ENCODE measurements around the gene POC1B. TPM values are rescaled to one million over a fixed set of nuclear protein-coding genes. Genes with fewer than 3 reads are reported as not detected.

POC1B gene
- total RNA-seq, 1 experiment from 2014 or later: 17.8 TPM

DNA sequence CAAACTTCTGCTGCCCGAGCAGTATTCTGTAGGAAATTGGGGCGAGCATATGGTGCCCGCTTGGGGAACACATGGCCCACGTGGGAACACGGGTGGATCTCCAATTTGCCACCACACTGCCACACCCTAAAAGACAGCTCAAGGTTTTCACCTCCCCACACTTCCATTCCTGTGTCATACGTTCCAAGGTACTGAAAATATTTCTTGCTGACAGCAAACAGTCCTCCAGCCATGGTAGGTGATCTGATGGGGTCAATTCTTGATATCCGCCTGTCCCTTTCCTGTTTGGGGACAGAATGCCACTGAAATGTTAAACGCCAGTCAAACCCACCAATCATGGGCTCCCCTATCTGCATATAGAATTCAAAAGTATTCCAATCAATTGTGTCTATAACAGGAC, 2.5 kb downstream of the POC1B start:
- CTCF ChIA-PET: interaction anchor here (1.5 kb wide), 1 partner anchor 10 kb away, joined by 4 read pairs; no protein-coding TSS in a partner anchor
- POLR2A ChIA-PET: no interaction called here
- DNase-seq (ENCODE audit: low spot score) (no peak), ATAC-seq (no peak)
- Mint-ChIP-seq H3K27ac (no peak overlapping the region), H3K36me3 (peaks cover 13% of the 10 kb centered on the region), H3K4me1 (peaks cover 23% of the 10 kb centered on the region), H3K4me3 (peak overlapping the region; percentile 99), H3K9me3 (no peaks in the 10 kb centered on the region), H3K27me3 (ENCODE audit: low read depth) (no peaks in the 10 kb centered on the region)
- TF ChIP-seq, protein P1, sequence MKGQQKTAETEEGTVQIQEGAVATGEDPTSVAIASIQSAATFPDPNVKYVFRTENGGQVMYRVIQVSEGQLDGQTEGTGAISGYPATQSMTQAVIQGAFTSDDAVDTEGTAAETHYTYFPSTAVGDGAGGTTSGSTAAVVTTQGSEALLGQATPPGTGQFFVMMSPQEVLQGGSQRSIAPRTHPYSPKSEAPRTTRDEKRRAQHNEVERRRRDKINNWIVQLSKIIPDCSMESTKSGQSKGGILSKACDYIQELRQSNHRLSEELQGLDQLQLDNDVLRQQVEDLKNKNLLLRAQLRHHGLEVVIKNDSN (CRISPR knock-in tag; IDR thresholded peaks at IDR 0.05): no peak
- no peak for TF ChIP-seq ZNF219 (CRISPR knock-in tag; IDR thresholded peaks at IDR 0.05; ENCODE audit: borderline replicate concordance)
- TF ChIP-seq, protein P2, sequence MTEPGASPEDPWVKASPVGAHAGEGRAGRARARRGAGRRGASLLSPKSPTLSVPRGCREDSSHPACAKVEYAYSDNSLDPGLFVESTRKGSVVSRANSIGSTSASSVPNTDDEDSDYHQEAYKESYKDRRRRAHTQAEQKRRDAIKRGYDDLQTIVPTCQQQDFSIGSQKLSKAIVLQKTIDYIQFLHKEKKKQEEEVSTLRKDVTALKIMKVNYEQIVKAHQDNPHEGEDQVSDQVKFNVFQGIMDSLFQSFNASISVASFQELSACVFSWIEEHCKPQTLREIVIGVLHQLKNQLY (CRISPR knock-in tag; IDR thresholded peaks at IDR 0.05): no peak
- no peak for TF ChIP-seq SOX15 (CRISPR knock-in tag; IDR thresholded peaks at IDR 0.05)
- TF ChIP-seq, protein P3, sequence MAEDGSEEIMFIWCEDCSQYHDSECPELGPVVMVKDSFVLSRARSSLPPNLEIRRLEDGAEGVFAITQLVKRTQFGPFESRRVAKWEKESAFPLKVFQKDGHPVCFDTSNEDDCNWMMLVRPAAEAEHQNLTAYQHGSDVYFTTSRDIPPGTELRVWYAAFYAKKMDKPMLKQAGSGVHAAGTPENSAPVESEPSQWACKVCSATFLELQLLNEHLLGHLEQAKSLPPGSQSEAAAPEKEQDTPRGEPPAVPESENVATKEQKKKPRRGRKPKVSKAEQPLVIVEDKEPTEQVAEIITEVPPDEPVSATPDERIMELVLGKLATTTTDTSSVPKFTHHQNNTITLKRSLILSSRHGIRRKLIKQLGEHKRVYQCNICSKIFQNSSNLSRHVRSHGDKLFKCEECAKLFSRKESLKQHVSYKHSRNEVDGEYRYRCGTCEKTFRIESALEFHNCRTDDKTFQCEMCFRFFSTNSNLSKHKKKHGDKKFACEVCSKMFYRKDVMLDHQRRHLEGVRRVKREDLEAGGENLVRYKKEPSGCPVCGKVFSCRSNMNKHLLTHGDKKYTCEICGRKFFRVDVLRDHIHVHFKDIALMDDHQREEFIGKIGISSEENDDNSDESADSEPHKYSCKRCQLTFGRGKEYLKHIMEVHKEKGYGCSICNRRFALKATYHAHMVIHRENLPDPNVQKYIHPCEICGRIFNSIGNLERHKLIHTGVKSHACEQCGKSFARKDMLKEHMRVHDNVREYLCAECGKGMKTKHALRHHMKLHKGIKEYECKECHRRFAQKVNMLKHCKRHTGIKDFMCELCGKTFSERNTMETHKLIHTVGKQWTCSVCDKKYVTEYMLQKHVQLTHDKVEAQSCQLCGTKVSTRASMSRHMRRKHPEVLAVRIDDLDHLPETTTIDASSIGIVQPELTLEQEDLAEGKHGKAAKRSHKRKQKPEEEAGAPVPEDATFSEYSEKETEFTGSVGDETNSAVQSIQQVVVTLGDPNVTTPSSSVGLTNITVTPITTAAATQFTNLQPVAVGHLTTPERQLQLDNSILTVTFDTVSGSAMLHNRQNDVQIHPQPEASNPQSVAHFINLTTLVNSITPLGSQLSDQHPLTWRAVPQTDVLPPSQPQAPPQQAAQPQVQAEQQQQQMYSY (CRISPR knock-in tag; IDR thresholded peaks at IDR 0.05): no peak
- TF ChIP-seq, protein P4, sequence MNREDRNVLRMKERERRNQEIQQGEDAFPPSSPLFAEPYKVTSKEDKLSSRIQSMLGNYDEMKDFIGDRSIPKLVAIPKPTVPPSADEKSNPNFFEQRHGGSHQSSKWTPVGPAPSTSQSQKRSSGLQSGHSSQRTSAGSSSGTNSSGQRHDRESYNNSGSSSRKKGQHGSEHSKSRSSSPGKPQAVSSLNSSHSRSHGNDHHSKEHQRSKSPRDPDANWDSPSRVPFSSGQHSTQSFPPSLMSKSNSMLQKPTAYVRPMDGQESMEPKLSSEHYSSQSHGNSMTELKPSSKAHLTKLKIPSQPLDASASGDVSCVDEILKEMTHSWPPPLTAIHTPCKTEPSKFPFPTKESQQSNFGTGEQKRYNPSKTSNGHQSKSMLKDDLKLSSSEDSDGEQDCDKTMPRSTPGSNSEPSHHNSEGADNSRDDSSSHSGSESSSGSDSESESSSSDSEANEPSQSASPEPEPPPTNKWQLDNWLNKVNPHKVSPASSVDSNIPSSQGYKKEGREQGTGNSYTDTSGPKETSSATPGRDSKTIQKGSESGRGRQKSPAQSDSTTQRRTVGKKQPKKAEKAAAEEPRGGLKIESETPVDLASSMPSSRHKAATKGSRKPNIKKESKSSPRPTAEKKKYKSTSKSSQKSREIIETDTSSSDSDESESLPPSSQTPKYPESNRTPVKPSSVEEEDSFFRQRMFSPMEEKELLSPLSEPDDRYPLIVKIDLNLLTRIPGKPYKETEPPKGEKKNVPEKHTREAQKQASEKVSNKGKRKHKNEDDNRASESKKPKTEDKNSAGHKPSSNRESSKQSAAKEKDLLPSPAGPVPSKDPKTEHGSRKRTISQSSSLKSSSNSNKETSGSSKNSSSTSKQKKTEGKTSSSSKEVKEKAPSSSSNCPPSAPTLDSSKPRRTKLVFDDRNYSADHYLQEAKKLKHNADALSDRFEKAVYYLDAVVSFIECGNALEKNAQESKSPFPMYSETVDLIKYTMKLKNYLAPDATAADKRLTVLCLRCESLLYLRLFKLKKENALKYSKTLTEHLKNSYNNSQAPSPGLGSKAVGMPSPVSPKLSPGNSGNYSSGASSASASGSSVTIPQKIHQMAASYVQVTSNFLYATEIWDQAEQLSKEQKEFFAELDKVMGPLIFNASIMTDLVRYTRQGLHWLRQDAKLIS (CRISPR knock-in tag; IDR thresholded peaks at IDR 0.05; ENCODE audit: borderline replicate concordance): no peak
- no peak for TF ChIP-seq TCF7 (CRISPR knock-in tag; IDR thresholded peaks at IDR 0.05; ENCODE audit: low read depth)
- TF ChIP-seq, protein P5, sequence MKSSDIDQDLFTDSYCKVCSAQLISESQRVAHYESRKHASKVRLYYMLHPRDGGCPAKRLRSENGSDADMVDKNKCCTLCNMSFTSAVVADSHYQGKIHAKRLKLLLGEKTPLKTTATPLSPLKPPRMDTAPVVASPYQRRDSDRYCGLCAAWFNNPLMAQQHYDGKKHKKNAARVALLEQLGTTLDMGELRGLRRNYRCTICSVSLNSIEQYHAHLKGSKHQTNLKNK (CRISPR knock-in tag; IDR thresholded peaks at IDR 0.05): no peak

DNA sequence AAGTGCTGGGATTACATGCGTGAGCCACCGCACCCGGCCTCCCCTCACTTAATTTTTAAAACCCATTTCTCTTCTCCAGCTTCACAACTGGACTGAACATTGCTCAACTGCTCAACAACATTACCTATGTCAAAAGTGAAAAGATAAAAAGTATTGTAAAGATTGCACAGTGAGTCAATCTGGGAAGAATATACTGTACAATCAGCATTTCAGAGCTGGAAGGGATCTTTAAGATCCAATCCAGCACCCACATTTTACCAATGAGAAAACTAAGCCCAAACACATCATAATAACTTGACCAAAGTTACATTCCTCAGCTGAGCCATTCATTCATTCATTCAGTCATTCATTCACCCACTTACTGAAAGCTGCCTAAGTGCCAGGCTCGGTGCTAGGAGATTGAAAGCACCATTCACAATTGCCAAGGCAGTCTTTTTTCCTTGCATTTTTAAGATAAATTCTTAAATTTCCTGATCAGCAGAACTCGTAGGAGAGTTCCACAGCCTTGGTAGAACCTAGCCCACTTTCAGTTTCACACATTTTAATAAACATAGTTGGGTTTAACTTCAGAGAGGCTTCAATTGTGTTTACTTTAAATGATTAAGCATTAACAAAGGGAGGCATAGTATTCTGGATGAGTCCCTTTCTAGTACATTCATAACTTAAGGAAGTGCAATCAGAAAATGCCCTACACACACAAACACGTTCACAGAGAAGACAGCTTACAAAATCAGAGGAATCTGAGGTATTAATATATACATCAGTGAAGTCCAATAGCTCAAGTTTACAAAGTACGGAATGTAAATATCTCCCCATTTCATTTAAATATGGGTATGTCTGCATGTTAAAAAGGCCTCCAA, 4.3 kb downstream of the POC1B start:
- ChIA-PET CTCF (interaction anchor here (1.2 kb wide), 1 partner anchor 52 kb away, joined by 4 read pairs; no protein-coding TSS in a partner anchor), POLR2A (interaction anchor here (0.6 kb wide), 1 partner anchor 1682 kb away, joined by 3 read pairs; no protein-coding TSS in a partner anchor)
- no peaks in the 10 kb centered on the region for H3K9me3 Mint-ChIP-seq
- H3K27me3 Mint-ChIP-seq (ENCODE audit: low read depth): no peaks in the 10 kb centered on the region
- peaks cover 13% of the 10 kb centered on the region for H3K36me3 Mint-ChIP-seq
- H3K4me1 Mint-ChIP-seq: peaks cover 23% of the 10 kb centered on the region
- ATAC-seq: no peak
- no peak overlapping the region for H3K4me3 Mint-ChIP-seq
- no peak for DNase-seq (ENCODE audit: low spot score)
- no peak overlapping the region; the same call in 1 of the 2 replicates for H3K27ac Mint-ChIP-seq
- TF ChIP-seq NFYB (CRISPR knock-in tag; conservative IDR thresholded peaks at IDR 0.05; ENCODE audit: low read depth) (no peak), TCF7 (CRISPR knock-in tag; IDR thresholded peaks at IDR 0.05; ENCODE audit: low read depth) (no peak), MYBL2 (CRISPR knock-in tag; IDR thresholded peaks at IDR 0.05) (no peak), TEAD1 (CRISPR knock-in tag; IDR thresholded peaks at IDR 0.05) (no peak)
- TF ChIP-seq, protein P2 (CRISPR knock-in tag; IDR thresholded peaks at IDR 0.05): no peak

All from WTC11 (cell line).